Osteocyte (in vitro differentiated cells): Measurements from ENCODE around the gene HUWE1. TPM values are rescaled to one million over a fixed set of nuclear protein-coding genes. Genes with fewer than 3 reads are reported as not detected.

Source experiments
- DNase-seq: peaks from one replicate; pipeline ENCODE4 v3.0.0; 2021; ENCODE audit warnings: mixed read lengths; ENCODE audit not compliant: unreplicated experiment; ENCODE audit errors: extremely low spot score
- H3K27ac Mint-ChIP-seq: one replicate; pipeline ENCODE4 v1.8.0; 2021; ENCODE audit warnings: mild to moderate bottlenecking, mixed read lengths; ENCODE audit not compliant: unreplicated experiment
- H3K27me3 Mint-ChIP-seq: one replicate; pipeline ENCODE4 v1.8.0; 2021; ENCODE audit warnings: mixed read lengths; ENCODE audit not compliant: unreplicated experiment
- H3K36me3 Mint-ChIP-seq: one replicate; pipeline ENCODE4 v1.8.0; 2021; ENCODE audit warnings: mixed read lengths; ENCODE audit not compliant: unreplicated experiment
- H3K4me1 Mint-ChIP-seq: one replicate; pipeline ENCODE4 v1.8.0; 2021; ENCODE audit warnings: mixed read lengths; ENCODE audit not compliant: unreplicated experiment
- H3K4me3 Mint-ChIP-seq: one replicate; pipeline ENCODE4 v1.8.0; 2021; ENCODE audit warnings: mild to moderate bottlenecking, moderate library complexity, mixed read lengths; ENCODE audit not compliant: unreplicated experiment
- H3K9me3 Mint-ChIP-seq: one replicate; pipeline ENCODE4 v1.8.0; 2021; ENCODE audit warnings: mixed read lengths; ENCODE audit not compliant: unreplicated experiment
- CTCF ChIP-seq: fragments of 200-600 bp; sonication (generic); IDR thresholded peaks from 2 replicates; pipeline ENCODE4 v1.5.0; 2021; ENCODE audit warnings: antibody characterized with exemption, mild to moderate bottlenecking, moderate library complexity
- total RNA-seq: library from RNA; stranded (reverse); gene quantifications from 2 replicates; pipeline ENCODE4 v1.2.1, GENCODE V29; 2021

HUWE1 gene
- total RNA-seq, 1 donor from 2014 or later: 177 TPM

- H3K4me1 Mint-ChIP-seq: no peaks in the 10 kb centered on the region
- H3K27ac Mint-ChIP-seq: no peak overlapping the region
- H3K9me3 Mint-ChIP-seq: peaks cover 9% of the 10 kb centered on the region
- H3K36me3 Mint-ChIP-seq: no peaks in the 10 kb centered on the region
- no peak overlapping the region for H3K4me3 Mint-ChIP-seq
- no peak for DNase-seq
- no peak for TF ChIP-seq CTCF
- peaks cover 2% of the 10 kb centered on the region for H3K27me3 Mint-ChIP-seq
These were observed 18.3 kb upstream of the HUWE1 start for GRCh38 chrX:53704854-53705253.

- peaks cover 2% of the 10 kb centered on the region for H3K27me3 Mint-ChIP-seq
- H3K27ac Mint-ChIP-seq: no peak overlapping the region
- no peaks in the 10 kb centered on the region for H3K36me3 Mint-ChIP-seq
- TF ChIP-seq CTCF: no peak
- H3K4me1 Mint-ChIP-seq: no peaks in the 10 kb centered on the region
- peaks cover 9% of the 10 kb centered on the region for H3K9me3 Mint-ChIP-seq
- H3K4me3 Mint-ChIP-seq: no peak overlapping the region
- DNase-seq: no peak
These were observed 17.8 kb upstream of the HUWE1 start for GRCh38 chrX:53704294-53704693.

GRCh38 chrX:53695946-53696549 lies 9.5 kb upstream of the HUWE1 start:
- H3K36me3 Mint-ChIP-seq: no peaks in the 10 kb centered on the region
- no peak overlapping the region for H3K4me3 Mint-ChIP-seq
- no peak for DNase-seq
- H3K27me3 Mint-ChIP-seq: peaks cover 4% of the 10 kb centered on the region
- no peak overlapping the region for H3K27ac Mint-ChIP-seq
- TF ChIP-seq CTCF: no peak
- H3K4me1 Mint-ChIP-seq: no peaks in the 10 kb centered on the region
- no peaks in the 10 kb centered on the region for H3K9me3 Mint-ChIP-seq

- Mint-ChIP-seq H3K36me3 (no peaks in the 10 kb centered on the region), H3K27me3 (peaks cover 9% of the 10 kb centered on the region), H3K4me3 (no peak overlapping the region), H3K27ac (no peak overlapping the region), H3K9me3 (no peaks in the 10 kb centered on the region), H3K4me1 (no peaks in the 10 kb centered on the region)
- DNase-seq: no peak
- TF ChIP-seq CTCF: no peak
These were observed 8.1 kb upstream of the HUWE1 start for GRCh38 chrX:53694642-53695041.

- Mint-ChIP-seq H3K4me3 (no peak overlapping the region), H3K27me3 (peaks cover 11% of the 10 kb centered on the region), H3K4me1 (peaks cover 4% of the 10 kb centered on the region), H3K9me3 (no peaks in the 10 kb centered on the region), H3K36me3 (no peaks in the 10 kb centered on the region), H3K27ac (no peak overlapping the region)
- TF ChIP-seq CTCF: no peak
- DNase-seq: no peak
These were observed 1.8 kb upstream of the HUWE1 start for GRCh38 chrX:53688300-53688699.
